ENCODE measurements around the gene EFHD2. TPM values are rescaled to one million over a fixed set of nuclear protein-coding genes. Genes with fewer than 3 reads are reported as not detected.
"Not testable (repeated sequence)": the region's sequence is repeated elsewhere in the genome, so short reads cannot be mapped to it uniquely, and the experiment has no call there.

Gene EFHD2
- polyA plus RNA-seq, 2 donors: 32.5 to 38.0 TPM

DNA sequence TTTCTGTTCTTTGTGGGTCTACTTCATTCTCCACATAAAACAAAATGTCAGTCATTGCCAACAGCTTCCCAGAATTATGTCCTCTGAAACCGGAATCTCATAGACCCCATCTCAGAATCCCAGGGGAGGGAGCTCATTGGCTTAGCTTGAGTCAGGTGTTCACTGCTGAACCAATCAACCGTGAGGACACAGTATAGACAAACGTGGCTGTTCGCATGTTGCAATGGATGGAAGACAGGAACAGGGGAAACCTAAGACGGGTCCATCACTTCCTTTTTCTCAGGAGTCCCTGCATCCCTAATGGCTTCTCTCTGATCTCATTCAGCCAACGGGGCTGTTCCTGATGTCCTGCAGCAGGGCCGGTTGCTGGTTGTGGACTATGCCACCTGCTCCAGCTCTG lies 56.0 kb downstream of the EFHD2 start:
- H3K4me3 ChIP-seq (ENCODE audit: low read depth in 1 of 2, low read length in 2 of 2): no peak overlapping the region
- no peaks in the 10 kb centered on the region for H3K9me3 ChIP-seq (ENCODE audit: control insufficient read depth in 2 of 2, insufficient read depth in 1 of 2, low read depth in 1 of 2, low read length in 1 of 2)
- WGBS, 2 donors: 74 to 83% methylated on average over 7 of the region's 7 CpGs
- no peaks in the 10 kb centered on the region for H3K27me3 ChIP-seq (ENCODE audit: control insufficient read depth in 1 of 2, insufficient read depth in 2 of 2, low read length in 2 of 2)
- no peaks in the 10 kb centered on the region for H3K36me3 ChIP-seq (ENCODE audit: control insufficient read depth in 2 of 2, insufficient read depth in 2 of 2, low read length in 1 of 2)
- no peak overlapping the region for H3K27ac ChIP-seq (ENCODE audit: low read depth in 2 of 2, low read length in 1 of 2)
- peaks cover 0 to 8% of the 10 kb centered on the region in 2 donors for H3K4me1 ChIP-seq (ENCODE audit: control insufficient read depth in 2 of 2, insufficient read depth in 2 of 2, low read length in 1 of 2)

DNA sequence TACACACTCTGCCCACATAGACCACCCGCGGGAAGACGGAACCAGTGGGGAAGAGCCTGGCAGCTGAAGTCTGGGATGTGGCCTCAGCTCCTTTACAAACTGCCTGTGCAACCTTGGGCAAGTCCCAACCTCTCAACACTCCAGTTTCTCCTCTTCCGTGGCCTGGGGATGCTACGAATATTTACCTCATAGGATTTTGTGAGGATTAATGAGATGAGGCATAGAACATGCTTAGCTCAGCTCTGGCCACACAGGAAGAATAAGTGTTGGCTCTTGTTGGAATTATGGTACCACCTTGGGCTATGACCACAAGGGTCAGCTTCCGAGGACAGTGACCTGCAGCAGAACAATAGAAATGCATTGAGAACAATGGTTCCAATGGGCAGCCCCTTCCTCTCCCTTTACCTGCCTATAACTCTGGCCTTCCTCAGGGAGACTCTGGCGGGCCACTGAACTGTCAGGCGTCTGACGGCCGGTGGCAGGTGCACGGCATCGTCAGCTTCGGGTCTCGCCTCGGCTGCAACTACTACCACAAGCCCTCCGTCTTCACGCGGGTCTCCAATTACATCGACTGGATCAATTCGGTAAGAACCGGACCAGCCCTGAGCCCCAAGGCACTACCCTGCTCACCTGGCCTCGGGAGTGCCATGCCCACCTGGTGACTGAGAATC lies 57.4 kb downstream of the EFHD2 start:
- not testable (repeated sequence) for H3K27ac ChIP-seq (ENCODE audit: low read depth in 2 of 2, low read length in 1 of 2); H3K36me3 ChIP-seq (ENCODE audit: control insufficient read depth in 2 of 2, insufficient read depth in 2 of 2, low read length in 1 of 2); H3K27me3 ChIP-seq (ENCODE audit: control insufficient read depth in 1 of 2, insufficient read depth in 2 of 2, low read length in 2 of 2); H3K4me1 ChIP-seq (ENCODE audit: control insufficient read depth in 2 of 2, insufficient read depth in 2 of 2, low read length in 1 of 2); H3K9me3 ChIP-seq (ENCODE audit: control insufficient read depth in 2 of 2, insufficient read depth in 1 of 2, low read depth in 1 of 2, low read length in 1 of 2); H3K4me3 ChIP-seq (ENCODE audit: low read depth in 1 of 2, low read length in 2 of 2)
- 82% methylated on average over 21 to 22 of the region's 22 CpGs for WGBS, 2 donors

DNA sequence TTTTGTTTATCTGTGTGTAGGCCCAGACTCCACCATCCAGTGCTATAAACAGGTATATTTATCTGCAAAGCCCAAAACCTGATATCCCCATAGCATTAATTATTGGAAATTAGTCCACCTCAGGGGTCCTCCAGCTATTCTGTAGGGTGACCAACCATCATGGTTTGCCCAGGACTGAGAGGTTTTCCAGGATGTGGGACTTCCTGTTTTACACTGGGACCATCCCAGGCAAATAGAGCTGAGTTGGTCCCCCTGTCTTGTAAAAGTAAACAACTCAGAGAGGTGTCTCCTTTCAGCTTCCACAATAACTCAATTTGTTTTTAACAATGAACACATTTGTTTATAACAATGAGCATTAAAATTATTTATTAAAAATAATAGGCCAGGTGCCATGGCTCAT lies 58.5 kb downstream of the EFHD2 start:
- H3K27me3 ChIP-seq (ENCODE audit: control insufficient read depth in 1 of 2, insufficient read depth in 2 of 2, low read length in 2 of 2): no peaks in the 10 kb centered on the region
- no peaks in the 10 kb centered on the region for H3K36me3 ChIP-seq (ENCODE audit: control insufficient read depth in 2 of 2, insufficient read depth in 2 of 2, low read length in 1 of 2)
- no peak overlapping the region for H3K4me3 ChIP-seq (ENCODE audit: low read depth in 1 of 2, low read length in 2 of 2)
- H3K27ac ChIP-seq (ENCODE audit: low read depth in 2 of 2, low read length in 1 of 2): no peak overlapping the region
- peaks cover 0 to 8% of the 10 kb centered on the region in 2 donors for H3K4me1 ChIP-seq (ENCODE audit: control insufficient read depth in 2 of 2, insufficient read depth in 2 of 2, low read length in 1 of 2)
- H3K9me3 ChIP-seq (ENCODE audit: control insufficient read depth in 2 of 2, insufficient read depth in 1 of 2, low read depth in 1 of 2, low read length in 1 of 2): no peaks in the 10 kb centered on the region

DNA sequence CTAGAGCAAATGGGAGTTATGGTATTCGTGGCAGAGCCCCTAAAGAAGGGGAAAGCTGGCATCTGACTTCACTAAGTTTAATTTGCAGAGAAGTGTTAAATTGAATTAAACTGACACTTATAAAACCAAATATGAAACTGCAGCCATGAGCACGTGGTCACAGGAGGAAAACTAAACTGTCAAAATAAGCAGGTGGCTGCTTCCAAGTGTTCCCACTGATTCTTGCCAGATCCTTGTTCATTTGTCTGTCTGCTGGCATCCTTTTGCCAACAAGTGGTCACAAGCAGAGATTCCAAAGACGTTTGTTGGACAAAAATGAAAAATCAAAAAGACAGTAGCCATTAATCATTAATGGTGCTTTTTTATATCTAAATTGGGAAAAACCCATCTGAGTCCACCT lies 59.7 kb downstream of the EFHD2 start:
- no peaks in the 10 kb centered on the region for H3K36me3 ChIP-seq (ENCODE audit: control insufficient read depth in 2 of 2, insufficient read depth in 2 of 2, low read length in 1 of 2)
- H3K9me3 ChIP-seq (ENCODE audit: control insufficient read depth in 2 of 2, insufficient read depth in 1 of 2, low read depth in 1 of 2, low read length in 1 of 2): no peaks in the 10 kb centered on the region
- peaks cover 0 to 6% of the 10 kb centered on the region in 2 donors for H3K4me1 ChIP-seq (ENCODE audit: control insufficient read depth in 2 of 2, insufficient read depth in 2 of 2, low read length in 1 of 2)
- H3K27me3 ChIP-seq (ENCODE audit: control insufficient read depth in 1 of 2, insufficient read depth in 2 of 2, low read length in 2 of 2): no peaks in the 10 kb centered on the region
- no peak overlapping the region for H3K27ac ChIP-seq (ENCODE audit: low read depth in 2 of 2, low read length in 1 of 2)
- H3K4me3 ChIP-seq (ENCODE audit: low read depth in 1 of 2, low read length in 2 of 2): no peak overlapping the region
- 30 to 34% methylated on average over 3 of the region's 3 CpGs for WGBS, 2 donors

DNA sequence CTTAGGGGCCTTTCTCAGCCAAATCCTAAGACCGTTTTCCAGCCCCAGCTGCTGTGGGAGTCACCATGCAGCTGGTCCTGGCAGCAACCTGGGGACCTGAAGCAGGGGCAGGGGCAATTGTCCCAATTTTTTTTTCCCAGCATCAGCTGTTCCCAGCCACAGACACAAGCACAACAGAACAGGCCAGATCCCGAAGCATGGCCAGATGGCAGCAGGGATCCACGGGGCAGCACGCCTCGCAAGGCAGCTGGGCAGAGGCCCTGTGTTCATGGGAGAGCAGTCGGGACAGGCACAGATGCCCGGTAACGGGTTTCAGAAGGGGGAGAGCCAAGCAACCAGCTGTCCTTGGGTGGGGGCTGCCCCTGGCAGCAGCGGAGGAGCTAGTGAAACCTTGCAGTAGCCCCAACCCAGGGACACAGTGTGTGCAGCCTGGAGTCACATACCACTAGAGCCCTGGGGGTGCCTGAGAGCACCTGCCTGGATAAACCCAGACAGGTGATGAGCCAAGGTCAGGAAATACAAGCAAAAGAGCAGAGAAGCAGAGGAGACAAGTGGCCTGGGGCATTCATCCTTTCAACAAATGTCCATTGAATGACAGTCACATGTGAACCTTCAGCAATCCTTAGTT lies 60.2 kb downstream of the EFHD2 start:
- not testable (repeated sequence) for H3K4me3 ChIP-seq (ENCODE audit: low read depth in 1 of 2, low read length in 2 of 2); H3K36me3 ChIP-seq (ENCODE audit: control insufficient read depth in 2 of 2, insufficient read depth in 2 of 2, low read length in 1 of 2); H3K4me1 ChIP-seq (ENCODE audit: control insufficient read depth in 2 of 2, insufficient read depth in 2 of 2, low read length in 1 of 2); H3K27me3 ChIP-seq (ENCODE audit: control insufficient read depth in 1 of 2, insufficient read depth in 2 of 2, low read length in 2 of 2); H3K9me3 ChIP-seq (ENCODE audit: control insufficient read depth in 2 of 2, insufficient read depth in 1 of 2, low read depth in 1 of 2, low read length in 1 of 2); H3K27ac ChIP-seq (ENCODE audit: low read depth in 2 of 2, low read length in 1 of 2)
- 49 to 52% methylated on average over 9 of the region's 9 CpGs for WGBS, 2 donors

DNA sequence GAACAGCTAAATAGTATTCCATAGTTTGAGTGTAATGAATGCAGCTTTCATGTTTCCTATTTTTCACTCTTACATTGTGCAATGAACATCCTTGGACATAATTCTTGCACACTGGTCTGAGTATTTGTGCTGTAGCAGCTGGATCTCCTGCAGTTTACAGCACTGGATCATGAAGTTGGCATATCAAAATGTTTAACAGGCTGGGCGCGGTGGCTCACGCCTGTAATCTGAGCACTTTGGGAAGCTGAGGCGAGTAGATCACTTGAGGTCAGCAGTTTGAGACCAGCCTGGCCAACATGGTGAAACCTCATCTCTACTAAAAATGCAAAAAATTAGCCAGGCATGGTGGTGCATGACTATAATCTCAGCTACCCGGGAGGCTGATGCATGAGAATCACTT lies 61.4 kb downstream of the EFHD2 start:
- H3K4me3 ChIP-seq (ENCODE audit: low read depth in 1 of 2, low read length in 2 of 2); H3K9me3 ChIP-seq (ENCODE audit: control insufficient read depth in 2 of 2, insufficient read depth in 1 of 2, low read depth in 1 of 2, low read length in 1 of 2); H3K27ac ChIP-seq (ENCODE audit: low read depth in 2 of 2, low read length in 1 of 2); H3K36me3 ChIP-seq (ENCODE audit: control insufficient read depth in 2 of 2, insufficient read depth in 2 of 2, low read length in 1 of 2); H3K4me1 ChIP-seq (ENCODE audit: control insufficient read depth in 2 of 2, insufficient read depth in 2 of 2, low read length in 1 of 2); H3K27me3 ChIP-seq (ENCODE audit: control insufficient read depth in 1 of 2, insufficient read depth in 2 of 2, low read length in 2 of 2): not testable (repeated sequence)
- WGBS, 2 donors: 76 to 94% methylated on average over 5 of the region's 5 CpGs

DNA sequence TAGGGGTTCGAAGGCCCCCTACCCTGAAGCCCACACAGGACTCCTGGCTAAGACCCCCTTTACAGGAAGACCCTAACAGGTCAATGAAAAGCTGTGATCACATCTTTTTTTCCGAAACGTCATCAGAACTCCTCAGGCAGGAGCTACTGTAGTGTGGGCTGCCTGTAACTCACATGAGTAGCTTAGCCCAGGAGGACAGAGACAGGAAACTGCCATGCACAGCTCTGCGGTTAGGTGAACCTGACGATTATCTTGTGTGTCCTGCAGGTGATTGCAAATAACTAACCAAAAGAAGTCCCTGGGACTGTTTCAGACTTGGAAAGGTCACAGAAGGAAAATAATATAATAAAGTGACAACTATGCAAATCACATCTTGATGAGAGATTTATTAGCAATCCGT lies 62.0 kb downstream of the EFHD2 start:
- WGBS, 2 donors: 67 to 86% methylated on average over 6 of the region's 6 CpGs
- H3K36me3 ChIP-seq (ENCODE audit: control insufficient read depth in 2 of 2, insufficient read depth in 2 of 2, low read length in 1 of 2); H3K4me1 ChIP-seq (ENCODE audit: control insufficient read depth in 2 of 2, insufficient read depth in 2 of 2, low read length in 1 of 2); H3K4me3 ChIP-seq (ENCODE audit: low read depth in 1 of 2, low read length in 2 of 2); H3K27ac ChIP-seq (ENCODE audit: low read depth in 2 of 2, low read length in 1 of 2); H3K9me3 ChIP-seq (ENCODE audit: control insufficient read depth in 2 of 2, insufficient read depth in 1 of 2, low read depth in 1 of 2, low read length in 1 of 2); H3K27me3 ChIP-seq (ENCODE audit: control insufficient read depth in 1 of 2, insufficient read depth in 2 of 2, low read length in 2 of 2): not testable (repeated sequence)

DNA sequence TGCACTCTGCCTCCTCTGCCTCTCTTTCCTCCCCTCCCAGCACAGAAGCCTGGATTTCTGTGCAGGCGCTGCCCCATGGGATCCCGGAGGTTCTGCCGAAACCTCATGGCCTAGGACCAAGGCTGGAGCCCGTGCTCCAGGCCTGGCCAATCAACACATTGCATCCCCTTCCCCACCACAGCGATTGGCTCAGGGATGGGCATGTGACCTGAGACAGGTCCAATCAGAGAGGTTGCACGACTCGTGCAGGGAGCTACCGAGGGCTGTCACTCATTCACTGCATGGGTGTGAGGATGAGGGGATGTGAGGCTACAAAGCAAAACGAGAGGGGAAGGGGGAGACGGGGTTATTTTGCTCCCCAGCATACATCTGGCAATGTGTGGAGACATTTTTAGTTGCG lies 62.9 kb downstream of the EFHD2 start:
- Histone ChIP-seq H3K27me3 (ENCODE audit: control insufficient read depth in 1 of 2, insufficient read depth in 2 of 2, low read length in 2 of 2) (no peaks in the 10 kb centered on the region), H3K4me3 (ENCODE audit: low read depth in 1 of 2, low read length in 2 of 2) (no peak overlapping the region), H3K4me1 (ENCODE audit: control insufficient read depth in 2 of 2, insufficient read depth in 2 of 2, low read length in 1 of 2) (no peaks in the 10 kb centered on the region), H3K27ac (ENCODE audit: low read depth in 2 of 2, low read length in 1 of 2) (no peak overlapping the region), H3K9me3 (ENCODE audit: control insufficient read depth in 2 of 2, insufficient read depth in 1 of 2, low read depth in 1 of 2, low read length in 1 of 2) (no peaks in the 10 kb centered on the region), H3K36me3 (ENCODE audit: control insufficient read depth in 2 of 2, insufficient read depth in 2 of 2, low read length in 1 of 2) (no peaks in the 10 kb centered on the region)
- 79 to 90% methylated on average over 11 of the region's 11 CpGs for WGBS, 2 donors

DNA sequence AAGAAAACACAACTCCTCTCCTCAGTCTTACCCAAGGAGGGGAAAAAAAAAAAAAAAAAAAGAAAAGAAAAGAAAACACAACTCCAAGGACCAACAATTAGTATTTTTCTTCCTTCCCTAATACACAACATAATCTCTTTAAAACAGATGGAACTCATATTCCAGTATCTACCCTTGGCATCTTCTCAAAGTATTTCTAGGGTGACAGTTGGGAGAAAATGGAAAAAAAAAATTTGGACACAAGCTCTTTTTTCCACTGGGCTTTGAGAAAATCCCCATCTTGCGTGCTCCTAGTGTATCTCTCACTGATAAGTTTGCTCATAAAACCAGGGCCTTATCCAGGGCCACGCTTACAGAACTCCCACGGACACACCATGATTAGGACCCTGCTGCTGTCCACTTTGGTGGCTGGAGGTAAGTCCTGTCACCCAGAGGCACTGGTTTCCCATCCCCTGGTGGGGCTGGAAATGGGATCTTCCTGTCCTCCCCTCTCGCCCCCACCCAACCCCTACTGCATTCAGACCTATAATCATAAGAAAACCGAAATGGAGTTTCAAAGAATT lies 66.1 kb downstream of the EFHD2 start, which contains the start of gene CELA2B:
Gene CELA2B, plus strand, starts transcription at position 353 of the 563 bp plus-strand sequence. Its CDS starts 22 bp downstream, at position 375.
- no peaks in the 10 kb centered on the region for H3K27me3 ChIP-seq (ENCODE audit: control insufficient read depth in 1 of 2, insufficient read depth in 2 of 2, low read length in 2 of 2)

DNA sequence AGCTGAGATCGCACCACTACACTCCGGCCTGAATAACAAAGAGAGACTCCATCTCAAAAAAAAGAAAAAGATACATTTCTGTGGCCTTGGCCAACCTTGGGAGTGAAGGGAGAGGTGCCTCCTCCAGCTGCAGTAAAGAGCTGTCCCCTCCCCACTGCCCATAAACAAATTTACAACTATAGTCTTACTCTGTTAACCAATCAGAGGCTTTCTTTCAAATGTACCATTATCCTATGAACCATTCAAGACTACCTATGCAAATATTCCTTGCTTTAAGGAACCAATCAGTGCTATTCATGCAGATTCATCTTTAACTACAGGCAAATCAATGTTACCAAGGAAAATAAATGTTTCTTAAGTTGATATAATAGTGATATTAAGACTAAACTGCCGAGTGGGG lies 67.2 kb downstream of the EFHD2 start:
- no peak overlapping the region for H3K27ac ChIP-seq (ENCODE audit: low read depth in 2 of 2, low read length in 1 of 2)
- H3K27me3 ChIP-seq (ENCODE audit: control insufficient read depth in 1 of 2, insufficient read depth in 2 of 2, low read length in 2 of 2): no peaks in the 10 kb centered on the region
- peaks cover 0 to 3% of the 10 kb centered on the region in 2 donors for H3K4me1 ChIP-seq (ENCODE audit: control insufficient read depth in 2 of 2, insufficient read depth in 2 of 2, low read length in 1 of 2)
- no peak overlapping the region for H3K4me3 ChIP-seq (ENCODE audit: low read depth in 1 of 2, low read length in 2 of 2)
- H3K9me3 ChIP-seq (ENCODE audit: control insufficient read depth in 2 of 2, insufficient read depth in 1 of 2, low read depth in 1 of 2, low read length in 1 of 2): no peaks in the 10 kb centered on the region
- no peaks in the 10 kb centered on the region for H3K36me3 ChIP-seq (ENCODE audit: control insufficient read depth in 2 of 2, insufficient read depth in 2 of 2, low read length in 1 of 2)
- WGBS, 2 donors: 73 to 96% methylated on average over 3 of the region's 3 CpGs

More for the DNA sequence above, 66.1 kb downstream of the EFHD2 start, which contains the start of gene CELA2B:
- H3K9me3 ChIP-seq (ENCODE audit: control insufficient read depth in 2 of 2, insufficient read depth in 1 of 2, low read depth in 1 of 2, low read length in 1 of 2): no peaks in the 10 kb centered on the region
- no peaks in the 10 kb centered on the region for H3K36me3 ChIP-seq (ENCODE audit: control insufficient read depth in 2 of 2, insufficient read depth in 2 of 2, low read length in 1 of 2)
- no peak within 1 kb of the TSS for H3K4me3 ChIP-seq (ENCODE audit: low read depth in 1 of 2, low read length in 2 of 2)
- H3K4me1 ChIP-seq (ENCODE audit: control insufficient read depth in 2 of 2, insufficient read depth in 2 of 2, low read length in 1 of 2): peaks cover 0 to 3% of the 10 kb centered on the region in 2 donors
- WGBS, 2 donors: 77 to 83% methylated on average over 5 of the region's 5 CpGs
- H3K27ac ChIP-seq (ENCODE audit: low read depth in 2 of 2, low read length in 1 of 2): no peak within 1 kb of the TSS

Measured in esophagus (tissue), 2 donors.